ENCODE measurements around the gene YAF2.

Gene YAF2

DNA sequence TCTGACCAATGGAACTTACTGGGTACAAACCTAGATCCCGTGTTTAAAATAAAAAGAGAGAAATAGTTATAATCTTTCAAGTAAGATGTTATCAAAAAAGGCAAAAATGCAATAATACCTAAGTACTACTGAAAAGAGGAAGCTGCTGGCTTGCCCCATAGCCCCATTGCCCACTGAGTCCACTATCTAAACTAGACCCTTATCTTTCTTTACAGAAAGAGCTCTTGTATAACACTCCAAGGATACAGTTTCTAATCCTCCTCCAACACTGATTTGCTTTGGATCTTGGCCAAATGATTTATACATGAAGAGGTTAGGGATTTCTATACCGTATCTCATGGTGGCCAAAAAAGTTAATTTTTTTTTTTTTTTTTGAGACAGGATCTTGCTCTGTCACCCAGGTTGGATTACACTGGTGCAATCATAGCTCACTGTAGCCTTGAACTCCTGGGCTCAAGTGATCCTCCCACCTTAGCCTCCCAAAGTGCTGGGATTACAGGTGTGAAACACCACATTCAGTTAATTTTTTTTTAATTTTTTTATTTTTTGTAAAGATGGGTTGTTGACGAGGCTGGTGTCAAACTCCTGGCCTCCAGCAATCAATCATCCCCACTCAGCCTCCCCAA is 96.0 kb downstream of the YAF2 start:
- Histone ChIP-seq H3K4me2 (ENCODE audit: low read length) (no peak overlapping the region), H4K20me1 (ENCODE audit: control insufficient read depth, insufficient read depth, low read depth, low read length) (peaks cover 7% of the 10 kb centered on the region; the same call in 1 of the 2 replicates), H3K27ac (ENCODE audit: low read depth, low read length) (no peak overlapping the region), H3K9me3 (ENCODE audit: control insufficient read depth, insufficient read depth, low read length) (no peaks in the 10 kb centered on the region), H3K4me3 (ENCODE audit: low read length) (no peak overlapping the region), H3K4me1 (ENCODE audit: control insufficient read depth, low read length) (peaks cover 25% of the 10 kb centered on the region), H3K27me3 (ENCODE audit: control insufficient read depth, low read length) (no peaks in the 10 kb centered on the region), H3K79me2 (ENCODE audit: control insufficient read depth, low read length) (peaks cover 71% of the 10 kb centered on the region), H3F3A (ENCODE audit: control insufficient read depth, insufficient read depth) (no peaks in the 10 kb centered on the region), H3K36me3 (ENCODE audit: control insufficient read depth, low read length) (no peaks in the 10 kb centered on the region), H3K9me2 (replicated peaks; ENCODE audit: control insufficient read depth, low read length) (no peaks in the 10 kb centered on the region)
- TF ChIP-seq CTCF (IDR thresholded peaks at IDR 0.05; ENCODE audit: low read depth, low read length, poor library complexity, severe bottlenecking) (no peak), EZH2phosphoT487 (IDR thresholded peaks at IDR 0.05; ENCODE audit: borderline replicate concordance, low read length) (no peak)

GRCh38 chr12:42140901-42141300 is 97.1 kb downstream of the YAF2 start:
- no peak overlapping the region for H3K27ac ChIP-seq (ENCODE audit: low read depth, low read length)
- H3K9me3 ChIP-seq (ENCODE audit: control insufficient read depth, insufficient read depth, low read length), result no peaks in the 10 kb centered on the region
- peaks cover 22% of the 10 kb centered on the region for H3K4me1 ChIP-seq (ENCODE audit: control insufficient read depth, low read length)
- no peak for TF ChIP-seq EZH2phosphoT487 (IDR thresholded peaks at IDR 0.05; ENCODE audit: borderline replicate concordance, low read length)
- no peak overlapping the region for H3K4me2 ChIP-seq (ENCODE audit: low read length)
- no peaks in the 10 kb centered on the region for H3K27me3 ChIP-seq (ENCODE audit: control insufficient read depth, low read length)
- H3K79me2 ChIP-seq (ENCODE audit: control insufficient read depth, low read length), result peaks cover 83% of the 10 kb centered on the region
- H3K4me3 ChIP-seq (ENCODE audit: low read length), result no peak overlapping the region
- H3F3A ChIP-seq (ENCODE audit: control insufficient read depth, insufficient read depth), result no peaks in the 10 kb centered on the region
- no peaks in the 10 kb centered on the region for H3K36me3 ChIP-seq (ENCODE audit: control insufficient read depth, low read length)
- H4K20me1 ChIP-seq (ENCODE audit: control insufficient read depth, insufficient read depth, low read depth, low read length), result peaks cover 7% of the 10 kb centered on the region; the same call in 1 of the 2 replicates
- no peaks in the 10 kb centered on the region for H3K9me2 ChIP-seq (replicated peaks; ENCODE audit: control insufficient read depth, low read length)

DNA sequence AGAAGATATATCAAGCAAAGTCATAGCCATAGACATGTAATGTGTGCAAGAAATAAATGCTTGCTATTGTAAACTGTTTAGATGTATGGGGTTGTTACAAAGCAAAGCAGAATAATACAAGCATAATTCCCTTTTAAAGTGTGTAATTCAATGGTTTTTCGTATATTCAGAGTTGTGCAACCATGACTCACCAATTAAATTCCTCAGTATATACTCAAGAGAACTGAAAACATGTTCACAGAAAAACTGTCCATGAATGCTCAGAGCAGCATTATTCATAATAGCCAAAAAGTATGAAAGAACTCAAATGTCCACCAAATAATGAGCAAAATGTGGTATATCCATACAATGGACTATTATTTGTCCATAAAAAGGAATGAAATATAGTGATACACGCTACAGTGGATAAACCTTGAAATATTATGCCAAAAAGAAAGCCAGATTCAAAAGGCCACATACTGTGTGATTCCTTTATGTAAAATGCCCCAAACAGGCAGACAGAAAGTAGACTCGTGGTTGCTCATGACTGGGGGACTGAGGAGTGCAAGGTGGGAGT is 102.7 kb downstream of the YAF2 start:
- H3K9me3 ChIP-seq (ENCODE audit: control insufficient read depth, insufficient read depth, low read length), result no peaks in the 10 kb centered on the region
- H3K9me2 ChIP-seq (replicated peaks; ENCODE audit: control insufficient read depth, low read length), result no peaks in the 10 kb centered on the region
- no peaks in the 10 kb centered on the region for H3K4me1 ChIP-seq (ENCODE audit: control insufficient read depth, low read length)
- peaks cover 18% of the 10 kb centered on the region for H4K20me1 ChIP-seq (ENCODE audit: control insufficient read depth, insufficient read depth, low read depth, low read length)
- no peak overlapping the region for H3K4me2 ChIP-seq (ENCODE audit: low read length)
- no peak overlapping the region for H3K27ac ChIP-seq (ENCODE audit: low read depth, low read length)
- no peaks in the 10 kb centered on the region; the same call in 1 of the 2 replicates for H3K36me3 ChIP-seq (ENCODE audit: control insufficient read depth, low read length)
- H3K79me2 ChIP-seq (ENCODE audit: control insufficient read depth, low read length), result peaks cover 99% of the 10 kb centered on the region
- TF ChIP-seq EZH2phosphoT487 (IDR thresholded peaks at IDR 0.05; ENCODE audit: borderline replicate concordance, low read length) (no peak), CTCF (IDR thresholded peaks at IDR 0.05; ENCODE audit: low read depth, low read length, poor library complexity, severe bottlenecking) (no peak)
- H3K4me3 ChIP-seq (ENCODE audit: low read length), result no peak overlapping the region
- no peaks in the 10 kb centered on the region for H3K27me3 ChIP-seq (ENCODE audit: control insufficient read depth, low read length)
- no peaks in the 10 kb centered on the region for H3F3A ChIP-seq (ENCODE audit: control insufficient read depth, insufficient read depth)

DNA sequence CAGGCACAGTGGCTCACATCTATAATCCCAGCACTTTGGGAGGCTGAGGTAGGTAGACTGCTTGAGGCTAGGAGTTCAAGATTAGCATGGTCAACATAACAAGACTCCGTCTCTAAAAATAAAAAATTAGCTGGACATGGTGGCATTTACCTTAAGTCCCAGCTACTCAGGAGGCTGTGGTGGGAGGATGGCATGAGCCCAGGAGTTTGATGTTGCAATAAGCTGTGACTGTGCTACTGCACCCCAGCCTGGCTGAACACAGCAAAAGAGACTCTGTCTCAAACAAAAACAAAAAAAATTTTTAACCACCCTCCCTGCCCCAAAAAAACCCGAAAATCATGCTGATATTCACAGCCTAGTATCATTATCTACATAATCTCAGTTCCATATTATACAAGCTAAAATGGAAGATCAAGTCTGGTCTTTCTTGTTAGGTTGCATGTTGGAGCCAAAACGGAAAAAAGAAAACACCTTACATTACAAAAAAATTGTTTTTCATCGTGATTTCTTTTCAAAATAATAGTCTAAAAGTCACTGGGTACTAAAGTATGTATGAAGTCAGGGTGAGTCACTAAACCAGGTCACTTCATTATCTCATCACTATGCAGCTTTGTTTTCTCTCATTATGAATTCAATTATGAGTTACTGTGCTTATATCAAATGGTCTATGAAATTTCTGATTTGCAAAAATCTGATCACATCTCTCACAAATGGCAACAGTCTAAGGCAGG is 107.2 kb downstream of the YAF2 start:
- Histone ChIP-seq H3K27me3 (ENCODE audit: control insufficient read depth, low read length) (no peaks in the 10 kb centered on the region), H3K36me3 (ENCODE audit: control insufficient read depth, low read length) (no peaks in the 10 kb centered on the region; the same call in 1 of the 2 replicates), H3K4me3 (ENCODE audit: low read length) (no peak overlapping the region), H3K27ac (ENCODE audit: low read depth, low read length) (no peak overlapping the region), H3K79me2 (ENCODE audit: control insufficient read depth, low read length) (peaks cover 77% of the 10 kb centered on the region), H3K9me2 (replicated peaks; ENCODE audit: control insufficient read depth, low read length) (no peaks in the 10 kb centered on the region), H3K9me3 (ENCODE audit: control insufficient read depth, insufficient read depth, low read length) (no peaks in the 10 kb centered on the region), H3F3A (ENCODE audit: control insufficient read depth, insufficient read depth) (no peaks in the 10 kb centered on the region), H4K20me1 (ENCODE audit: control insufficient read depth, insufficient read depth, low read depth, low read length) (peaks cover 18% of the 10 kb centered on the region), H3K4me2 (ENCODE audit: low read length) (no peak overlapping the region), H3K4me1 (ENCODE audit: control insufficient read depth, low read length) (no peaks in the 10 kb centered on the region)
- TF ChIP-seq CTCF (IDR thresholded peaks at IDR 0.05; ENCODE audit: low read depth, low read length, poor library complexity, severe bottlenecking) (no peak), EZH2phosphoT487 (IDR thresholded peaks at IDR 0.05; ENCODE audit: borderline replicate concordance, low read length) (no peak)
